ENCODE results near the gene DDO.

DNA sequence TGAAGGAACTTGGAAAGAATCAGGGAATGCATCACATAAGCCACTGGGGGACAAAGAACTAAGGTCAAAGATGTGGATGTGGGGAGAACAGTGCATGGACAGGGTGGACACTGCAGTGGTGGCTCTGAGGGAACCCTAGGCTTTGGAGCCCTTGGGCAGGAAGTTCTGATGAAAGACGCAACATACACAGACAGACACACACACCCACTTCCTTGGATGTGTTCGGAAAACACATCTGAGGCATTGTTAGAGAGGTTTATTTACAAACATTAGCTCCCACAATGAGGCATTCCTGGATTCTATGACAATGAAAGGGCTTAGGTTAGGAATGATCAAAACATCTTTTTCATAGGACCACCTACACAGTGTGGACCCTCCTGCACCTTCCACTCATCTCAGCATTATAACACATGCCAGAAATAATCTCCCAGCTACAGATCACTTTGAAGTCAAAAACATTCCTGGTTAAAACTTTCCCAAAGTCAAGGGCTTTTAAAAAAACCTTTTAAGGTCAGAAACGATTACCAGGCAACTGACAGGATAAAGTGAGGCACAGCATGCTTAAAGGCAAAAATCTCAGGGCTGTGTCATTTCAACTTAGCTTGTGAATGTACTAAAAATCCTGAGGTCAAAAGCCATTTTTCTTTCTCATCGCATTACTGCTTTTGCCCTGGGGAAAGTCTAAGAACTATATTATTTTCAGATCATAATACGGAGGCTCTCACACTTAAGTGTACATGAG, 50.8 kb downstream of the DDO start:
- TF ChIP-seq EZH2phosphoT487 (IDR thresholded peaks at IDR 0.05; ENCODE audit: borderline replicate concordance, low read depth, low read length): no peak
- TF ChIP-seq, protein P1, sequence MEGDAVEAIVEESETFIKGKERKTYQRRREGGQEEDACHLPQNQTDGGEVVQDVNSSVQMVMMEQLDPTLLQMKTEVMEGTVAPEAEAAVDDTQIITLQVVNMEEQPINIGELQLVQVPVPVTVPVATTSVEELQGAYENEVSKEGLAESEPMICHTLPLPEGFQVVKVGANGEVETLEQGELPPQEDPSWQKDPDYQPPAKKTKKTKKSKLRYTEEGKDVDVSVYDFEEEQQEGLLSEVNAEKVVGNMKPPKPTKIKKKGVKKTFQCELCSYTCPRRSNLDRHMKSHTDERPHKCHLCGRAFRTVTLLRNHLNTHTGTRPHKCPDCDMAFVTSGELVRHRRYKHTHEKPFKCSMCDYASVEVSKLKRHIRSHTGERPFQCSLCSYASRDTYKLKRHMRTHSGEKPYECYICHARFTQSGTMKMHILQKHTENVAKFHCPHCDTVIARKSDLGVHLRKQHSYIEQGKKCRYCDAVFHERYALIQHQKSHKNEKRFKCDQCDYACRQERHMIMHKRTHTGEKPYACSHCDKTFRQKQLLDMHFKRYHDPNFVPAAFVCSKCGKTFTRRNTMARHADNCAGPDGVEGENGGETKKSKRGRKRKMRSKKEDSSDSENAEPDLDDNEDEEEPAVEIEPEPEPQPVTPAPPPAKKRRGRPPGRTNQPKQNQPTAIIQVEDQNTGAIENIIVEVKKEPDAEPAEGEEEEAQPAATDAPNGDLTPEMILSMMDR (conservative IDR thresholded peaks at IDR 0.05; ENCODE audit: low read length): no peak
